ENCODE measurements around the gene MEGF11. TPM values are rescaled to one million over a fixed set of nuclear protein-coding genes. Genes with fewer than 3 reads are reported as not detected.
"Not testable (repeated sequence)": the region's sequence is repeated elsewhere in the genome, so short reads cannot be mapped to it uniquely, and the experiment has no call there.

MEGF11 gene
- polyA plus RNA-seq, 1 donor, result 0.26 TPM

DNA sequence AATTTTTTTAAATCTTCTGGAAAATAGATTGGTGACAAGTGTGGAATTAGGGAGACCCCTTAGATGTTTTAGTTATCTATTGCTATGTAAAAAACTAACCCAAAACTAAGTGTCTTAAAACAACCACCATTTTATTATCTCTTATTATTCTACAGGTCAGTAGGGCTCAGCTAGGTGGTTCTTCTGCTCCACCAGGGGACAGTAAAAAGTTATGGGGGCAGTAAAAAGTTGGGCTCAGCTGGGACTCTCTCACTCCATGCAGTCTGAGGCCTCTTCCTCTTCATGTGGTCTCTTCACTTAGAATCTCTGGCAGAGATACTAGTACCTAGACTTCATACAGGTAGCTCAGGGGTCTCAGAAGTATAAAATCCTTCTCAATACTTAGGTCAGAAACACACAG, 21.8 kb upstream of the MEGF11 start:
- no peak for DNase-seq

DNA sequence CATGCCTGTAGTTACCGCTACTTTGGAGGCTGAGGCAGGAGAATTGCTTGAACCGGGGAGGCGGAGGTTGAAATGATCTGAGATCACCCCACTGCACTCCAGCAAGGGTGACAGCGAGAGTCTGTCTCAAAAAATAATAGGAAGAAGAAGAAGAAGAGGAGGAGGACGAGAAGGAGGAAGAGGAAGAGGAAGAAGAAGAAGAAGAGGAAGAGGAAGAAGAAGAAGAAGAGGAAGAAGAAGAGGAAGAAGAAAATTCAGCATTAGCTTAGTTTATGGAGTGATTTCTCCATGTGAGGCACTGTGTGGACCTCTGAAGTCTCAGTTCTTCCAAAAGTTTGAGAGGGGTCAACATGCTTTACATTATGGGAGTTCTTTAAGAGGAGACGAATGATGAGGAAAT, 17.4 kb upstream of the MEGF11 start:
- no peak for DNase-seq

DNA sequence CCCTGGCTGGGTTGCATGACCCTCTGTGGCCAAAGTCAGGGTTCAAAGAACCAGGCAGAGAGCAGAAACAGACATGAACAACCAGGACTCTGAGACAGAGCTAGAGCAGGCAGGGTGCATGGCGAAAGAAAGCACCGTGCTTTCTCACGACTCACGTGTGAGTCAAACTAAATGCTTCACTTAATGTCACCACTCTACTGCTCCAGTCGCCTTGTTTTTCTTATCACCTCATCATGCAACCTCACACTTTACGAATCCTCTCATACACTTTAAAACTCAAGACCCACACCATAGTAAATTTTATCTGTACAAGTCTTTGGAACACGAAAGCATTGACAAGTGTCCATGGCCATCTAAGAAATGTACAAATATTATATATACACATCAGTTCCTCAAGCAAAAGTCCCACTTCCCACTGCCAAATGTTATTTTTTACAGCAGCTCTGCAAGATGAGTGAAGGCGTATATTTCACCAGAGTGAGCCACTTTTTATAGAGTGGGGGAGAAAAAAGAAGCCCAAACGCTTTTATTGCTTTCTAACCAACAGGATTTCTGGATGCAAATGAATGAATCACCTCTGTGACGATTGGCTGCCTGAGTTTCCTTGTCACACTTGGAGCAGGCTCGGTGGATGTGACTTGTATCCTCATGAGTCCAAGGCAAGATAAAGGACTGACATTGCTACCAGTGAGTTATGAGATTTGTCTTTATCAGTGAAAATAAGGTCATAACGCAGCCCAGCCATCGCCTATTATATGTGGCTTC, 16.0 kb upstream of the MEGF11 start:
- DNase-seq, result no peak

DNA sequence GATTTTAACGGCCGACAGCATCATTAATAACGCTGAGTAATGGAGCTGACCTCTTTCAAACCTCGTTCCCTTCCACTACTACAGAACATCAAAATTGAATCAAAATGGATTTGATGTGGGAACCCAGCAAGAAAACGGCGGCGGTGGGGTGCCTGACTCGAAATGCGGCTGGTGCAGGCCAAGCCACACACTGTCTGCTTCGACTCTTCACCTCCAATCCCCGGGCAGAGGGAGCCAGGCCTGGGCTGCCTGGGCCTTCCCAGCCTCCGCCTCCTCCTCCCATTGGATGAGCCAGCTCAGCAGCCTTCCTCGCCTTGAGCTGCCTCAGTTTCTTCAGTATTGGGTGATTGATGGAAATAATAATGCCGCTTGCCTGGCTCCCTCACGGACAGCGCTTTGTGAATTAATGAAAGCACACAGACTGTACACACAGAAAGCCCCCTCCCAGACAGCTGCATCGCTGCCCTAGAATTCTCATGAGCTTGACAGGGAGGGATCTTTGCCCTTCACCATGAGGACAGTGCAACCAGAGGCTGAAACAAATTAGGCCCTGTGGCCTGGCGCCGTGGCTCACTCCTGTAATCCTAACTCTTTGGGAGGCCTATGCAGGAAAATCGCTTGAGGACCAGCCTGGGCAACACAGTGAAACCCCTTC, 11.4 kb upstream of the MEGF11 start:
- no peak for DNase-seq

DNA sequence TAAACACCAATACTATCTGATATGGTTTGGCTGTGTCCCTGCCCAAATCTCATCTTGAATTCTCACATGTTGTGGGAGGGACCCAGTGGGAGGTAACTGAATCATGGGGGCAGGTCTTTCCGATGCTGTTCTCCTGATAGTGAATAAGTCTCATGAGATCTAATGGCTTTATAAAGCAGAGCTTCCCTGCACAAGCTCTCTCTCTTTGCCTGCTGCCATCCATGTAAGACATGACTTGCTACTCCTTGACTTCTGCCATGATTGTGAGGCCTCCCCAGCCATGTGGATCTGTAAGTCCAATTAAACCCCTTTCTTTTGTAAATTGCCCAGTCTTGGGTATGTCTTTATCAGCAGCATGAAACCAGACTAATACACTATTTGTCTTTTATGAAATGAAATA, 9.3 kb upstream of the MEGF11 start:
- DNase-seq, result not testable (repeated sequence)

DNA sequence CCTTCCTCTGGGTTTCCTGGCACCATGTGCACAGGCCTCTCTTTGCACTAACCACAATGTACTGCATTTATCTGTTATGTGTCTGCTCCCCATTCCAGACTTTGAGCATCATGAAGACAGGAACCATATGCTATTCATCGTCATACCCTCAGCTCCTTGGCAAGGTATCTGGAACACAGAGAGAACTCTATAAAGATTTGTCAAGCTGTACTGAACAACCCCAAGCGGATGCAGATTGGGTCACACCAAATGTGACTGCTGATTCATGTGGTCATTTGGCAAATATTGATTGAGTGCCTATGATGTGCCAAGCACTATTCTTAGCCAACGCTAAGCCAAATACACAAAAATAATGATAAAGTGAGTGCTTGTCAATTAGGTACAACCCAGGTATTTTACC, 7.5 kb upstream of the MEGF11 start:
- DNase-seq, result no peak

DNA sequence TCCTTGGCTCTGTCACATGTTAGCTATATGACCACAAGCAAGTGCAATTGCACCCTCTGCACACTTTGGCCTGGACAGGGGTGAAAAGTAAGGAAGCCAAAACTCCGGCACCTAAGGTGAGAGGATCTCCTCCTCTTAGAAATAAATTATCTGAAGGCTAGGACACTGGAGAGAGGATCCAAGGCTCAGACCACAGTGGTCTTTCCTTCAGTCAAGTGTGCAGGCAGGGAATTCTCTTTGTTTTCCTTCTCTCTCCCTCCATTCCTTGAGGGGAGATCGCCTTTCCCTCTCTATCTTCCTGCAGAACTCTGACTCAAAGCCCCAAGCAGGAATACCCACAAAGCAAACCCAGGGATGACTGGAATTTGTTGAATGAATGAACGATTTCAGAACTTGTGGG, 3.1 kb upstream of the MEGF11 start:
- no peak for DNase-seq

DNA sequence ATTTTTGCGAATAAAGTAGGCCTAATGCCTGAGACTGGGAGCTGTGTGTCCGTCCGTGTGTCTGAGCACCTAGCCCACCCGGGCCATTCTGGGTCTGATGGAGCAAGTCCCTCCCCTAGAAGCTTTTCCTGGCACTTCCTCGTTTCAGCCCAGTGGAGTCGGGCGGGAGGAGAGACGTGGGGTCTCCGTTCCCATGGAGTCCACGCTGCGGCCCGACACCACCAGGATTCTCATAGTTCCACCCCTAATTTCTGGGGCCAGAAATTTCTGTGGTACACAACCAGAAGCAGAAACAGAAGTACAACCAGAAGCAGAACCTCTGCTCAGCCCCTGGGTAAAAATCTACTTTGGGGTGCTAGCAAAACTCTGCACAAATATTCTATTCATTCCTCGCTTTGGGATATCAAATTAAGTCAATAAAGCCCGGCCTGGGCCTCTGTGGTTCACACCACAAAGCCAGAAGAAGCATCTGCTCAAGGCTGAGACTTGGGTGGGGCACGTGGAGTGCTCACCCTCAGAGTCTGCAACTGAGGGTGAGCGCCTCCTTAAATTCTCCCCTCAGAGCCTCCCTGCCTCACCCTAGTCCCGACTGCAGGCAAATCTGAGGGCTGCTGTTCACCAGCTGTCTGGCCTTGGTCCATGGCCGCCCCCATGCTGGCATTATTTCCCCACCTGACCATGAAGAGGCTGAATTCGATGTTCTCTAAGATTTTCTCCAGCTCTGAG, 1.6 kb upstream of the MEGF11 start:
- DNase-seq, result no peak

DNA sequence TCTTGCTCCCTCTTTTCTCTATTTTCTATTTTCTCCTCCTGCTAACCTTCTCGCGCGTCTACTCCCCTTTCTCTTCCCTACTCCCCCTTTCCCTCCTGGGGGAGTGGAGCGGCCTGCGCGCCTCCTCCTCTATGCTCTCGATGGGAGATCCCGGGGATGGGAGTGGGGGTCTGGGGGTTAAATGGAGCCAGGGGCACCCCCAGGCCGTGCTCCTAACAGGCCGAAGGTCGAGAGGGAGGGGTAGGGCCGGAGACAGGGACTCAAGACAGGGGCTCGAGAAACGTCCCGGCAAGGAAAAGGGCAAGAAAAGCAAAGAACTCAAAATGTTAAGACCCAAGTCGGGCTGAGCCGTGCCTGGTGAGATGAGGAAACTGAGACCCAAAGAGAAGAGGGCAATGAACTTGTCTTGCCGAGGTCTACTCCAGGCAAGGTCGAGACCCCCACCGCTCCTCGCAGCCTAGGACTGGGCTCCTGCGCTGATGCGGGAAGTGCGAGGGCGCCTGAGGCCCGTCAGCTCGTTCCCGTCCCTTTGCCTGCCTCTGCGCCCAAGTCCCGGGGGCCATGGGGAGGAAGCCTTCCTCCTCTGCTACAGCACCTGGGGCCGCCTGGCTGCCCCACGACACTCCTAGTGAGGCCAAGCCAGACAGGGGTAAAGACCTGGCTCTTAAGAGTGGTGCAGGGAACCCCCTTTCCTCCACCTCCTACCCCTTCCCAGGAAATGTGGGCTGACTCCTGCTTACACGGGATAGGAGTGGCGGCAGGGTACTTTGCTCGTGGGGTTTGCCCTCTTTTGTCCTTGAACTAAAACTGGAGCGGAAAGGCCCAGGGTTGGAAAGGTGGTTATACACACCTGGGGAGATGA, 770 bp upstream of the MEGF11 start:
- no peak for DNase-seq

DNA sequence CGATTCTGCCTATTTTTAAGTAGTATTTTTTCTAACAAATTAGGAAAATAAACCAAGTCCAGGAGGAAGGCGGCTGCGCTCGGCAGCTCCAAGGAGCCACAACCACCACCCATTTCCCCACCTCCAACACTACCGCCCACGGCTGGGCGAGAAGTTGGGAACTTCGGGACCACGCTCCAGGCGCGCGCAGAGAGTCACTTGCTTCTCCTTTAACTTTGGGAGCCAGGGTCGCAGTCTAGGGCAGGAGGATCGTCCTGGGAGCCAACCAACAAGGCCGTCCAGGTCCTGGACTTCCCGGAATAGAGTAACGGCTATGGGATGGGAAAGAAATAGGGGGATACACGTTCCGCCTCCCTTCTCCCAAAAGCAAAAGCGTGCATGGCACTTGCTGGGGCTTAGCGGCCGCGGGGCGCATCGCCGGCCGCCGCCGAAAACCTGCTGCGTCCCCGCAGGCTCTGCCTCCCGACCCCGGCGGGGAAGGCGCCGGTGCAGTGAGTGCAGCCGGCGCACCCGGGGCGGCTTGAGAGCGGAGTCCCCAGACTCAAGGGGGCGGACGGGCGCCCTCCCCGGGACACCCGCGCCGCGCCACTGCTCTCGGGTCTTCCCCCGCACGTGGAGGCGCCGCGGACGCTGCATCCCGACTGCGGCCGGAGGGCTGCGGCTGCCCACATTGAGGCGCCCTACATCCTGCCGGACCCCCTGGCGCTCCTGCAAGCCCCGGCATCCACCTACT, 699 bp downstream of the MEGF11 start:
- no peak for DNase-seq

DNA sequence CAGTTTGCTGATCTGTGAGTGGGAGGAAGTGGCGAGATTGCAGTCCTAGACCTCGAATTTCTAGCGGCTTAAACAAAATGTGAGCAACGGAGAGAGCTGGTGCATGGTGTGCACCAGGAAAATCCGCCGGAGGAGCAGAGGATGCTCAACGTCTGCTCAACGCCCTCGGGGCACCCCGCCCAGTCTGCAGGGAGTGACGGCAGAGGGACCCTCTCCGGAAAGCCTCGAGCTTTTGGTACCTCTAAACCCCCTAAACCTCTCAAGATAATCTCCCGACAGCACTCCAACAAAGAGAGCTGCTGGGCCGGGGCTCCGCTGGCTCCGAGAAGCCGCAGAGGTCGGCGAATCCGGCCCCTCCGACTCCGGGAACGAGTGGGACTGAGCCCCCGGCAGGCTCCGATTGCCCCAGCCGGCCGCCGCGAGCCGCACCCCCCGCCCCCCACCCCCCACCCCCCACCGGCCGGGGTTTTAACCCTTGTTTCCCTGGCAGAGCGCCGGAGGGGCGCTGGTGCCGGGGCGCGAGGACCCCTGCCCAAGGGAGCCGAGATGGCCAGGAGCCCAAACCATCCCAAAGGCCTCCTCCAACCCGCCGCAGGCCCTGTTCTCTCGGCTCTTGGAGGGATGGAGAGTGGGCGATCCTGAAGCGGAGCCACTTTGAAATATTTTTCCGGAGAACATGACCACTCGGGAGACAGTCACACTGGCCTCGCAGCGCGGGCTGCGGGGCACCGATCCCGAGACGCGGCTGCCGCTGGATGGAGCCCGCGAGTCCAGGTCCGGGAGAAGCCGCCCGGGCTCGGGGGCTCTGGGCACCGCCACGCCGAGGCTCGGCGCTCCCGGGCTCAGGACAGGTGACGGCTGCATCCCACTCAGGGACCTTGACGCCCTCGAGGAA, 1.5 kb downstream of the MEGF11 start:
- peak; percentile 40 for DNase-seq

DNA sequence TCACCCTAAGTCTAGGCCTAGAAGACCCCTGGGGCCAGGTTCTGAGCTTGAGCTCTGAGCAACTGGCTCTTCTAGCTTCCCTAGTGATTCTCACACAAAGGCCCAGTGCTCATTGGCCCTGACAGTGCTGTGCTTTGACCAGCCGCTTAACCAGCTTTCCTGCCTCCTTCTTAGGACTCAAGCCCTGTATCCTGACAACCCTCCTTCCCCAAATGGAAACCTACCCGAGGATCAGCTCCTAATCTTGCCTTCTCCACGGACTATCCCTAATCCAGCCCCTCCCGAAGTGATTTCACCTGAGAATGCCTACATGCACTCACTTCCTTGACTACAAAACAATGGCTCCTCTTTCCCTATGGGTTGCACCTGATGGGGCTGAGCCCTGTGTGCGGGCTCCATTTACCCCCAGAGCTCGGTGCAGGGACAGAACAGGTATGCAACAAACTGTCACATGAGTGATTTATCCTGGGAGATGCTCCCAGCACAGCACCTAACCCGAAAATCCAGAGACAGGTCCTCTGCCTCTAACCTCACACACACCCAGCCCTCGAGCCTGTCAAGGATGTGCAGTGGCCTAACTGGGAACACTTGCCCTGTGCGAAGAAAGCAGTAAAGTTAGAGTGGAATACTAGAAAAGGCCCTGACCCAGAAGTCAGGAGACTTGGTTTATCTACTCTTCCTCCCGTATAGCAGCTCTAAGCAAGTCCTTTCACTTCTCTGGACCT, 2.3 kb downstream of the MEGF11 start:
- DNase-seq, result no peak

DNA sequence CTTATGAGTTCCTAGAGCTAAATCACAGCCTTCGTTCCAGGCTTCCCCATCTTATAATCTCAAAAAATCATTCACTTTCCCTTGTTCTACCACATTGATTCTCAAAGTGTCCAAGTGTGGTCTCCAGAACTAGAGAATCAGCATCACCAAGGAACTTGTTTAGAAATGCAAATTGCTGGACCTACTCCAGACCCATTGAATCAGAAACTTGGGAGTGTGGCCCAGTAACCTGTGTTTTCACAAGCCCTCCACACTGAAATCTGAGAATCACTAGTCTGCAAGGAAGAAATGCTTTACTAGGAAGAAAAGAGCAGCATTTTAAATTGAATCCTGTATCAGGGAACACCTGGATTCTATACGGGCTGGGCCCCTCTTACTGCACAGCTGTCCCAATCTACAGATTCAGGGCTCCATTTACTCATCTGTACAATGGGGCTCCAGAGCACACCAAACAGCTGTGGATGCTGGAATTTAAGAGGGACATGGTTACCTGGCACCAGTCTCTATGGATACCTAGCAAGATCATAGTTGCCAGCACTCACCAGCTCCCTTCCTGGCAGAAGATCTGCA, 3.9 kb downstream of the MEGF11 start:
- no peak for DNase-seq

DNA sequence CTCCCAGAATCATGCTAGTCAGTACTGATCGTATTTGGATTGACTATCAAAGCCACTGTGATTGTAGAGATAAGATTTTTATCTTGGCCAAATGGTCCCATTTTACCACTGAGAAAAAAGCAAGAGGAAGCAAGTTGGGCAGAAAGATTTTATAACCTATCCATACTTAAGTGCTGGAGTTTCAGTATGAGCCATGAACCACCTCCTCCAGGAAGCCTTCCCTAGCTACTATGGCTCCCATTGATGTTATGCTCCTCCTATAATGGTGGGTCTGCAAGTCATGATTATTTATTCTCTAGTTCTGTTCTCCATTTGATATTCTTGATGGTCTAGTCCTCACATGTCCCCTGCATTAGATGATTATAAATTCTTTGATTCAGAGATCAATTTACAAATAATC, 6.6 kb downstream of the MEGF11 start:
- DNase-seq, result no peak

DNA sequence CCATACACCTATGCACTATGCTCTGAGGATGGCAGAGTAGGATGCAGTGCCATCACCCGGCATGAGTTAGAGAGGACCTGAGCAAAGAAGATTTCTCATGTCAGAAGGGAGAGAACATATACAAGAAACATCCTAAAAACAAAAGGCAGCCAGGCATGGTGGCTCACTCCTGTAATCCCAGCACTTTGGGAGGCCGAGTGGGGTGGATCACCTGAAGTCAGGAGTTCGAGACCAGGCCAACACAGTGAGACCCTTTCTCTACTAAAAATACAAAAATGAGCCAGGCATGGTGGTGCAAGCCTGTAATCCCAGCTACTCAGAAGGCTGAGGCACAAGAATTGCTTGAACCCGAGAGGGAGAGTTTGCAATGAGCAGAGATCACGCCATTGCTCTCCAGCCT, 7.7 kb downstream of the MEGF11 start:
- DNase-seq, result not testable (repeated sequence)

DNA sequence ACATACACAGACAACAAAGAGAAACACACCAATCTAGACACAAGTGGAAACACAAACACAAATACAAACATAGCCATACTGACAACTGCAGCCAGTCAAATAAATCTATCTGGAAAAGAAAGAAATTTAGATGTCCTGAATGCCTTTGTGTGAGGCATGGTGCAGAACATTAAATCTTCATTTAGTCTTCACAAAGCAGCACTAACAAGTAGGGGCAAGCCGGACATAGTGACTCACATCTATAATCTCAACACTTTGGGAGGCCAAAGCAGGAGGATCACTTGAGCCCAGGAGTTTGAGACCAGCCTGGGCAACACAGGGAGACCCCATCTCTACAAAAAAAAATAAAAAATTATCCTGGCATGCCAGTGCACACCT, 11.7 kb downstream of the MEGF11 start:
- no peak for DNase-seq

DNA sequence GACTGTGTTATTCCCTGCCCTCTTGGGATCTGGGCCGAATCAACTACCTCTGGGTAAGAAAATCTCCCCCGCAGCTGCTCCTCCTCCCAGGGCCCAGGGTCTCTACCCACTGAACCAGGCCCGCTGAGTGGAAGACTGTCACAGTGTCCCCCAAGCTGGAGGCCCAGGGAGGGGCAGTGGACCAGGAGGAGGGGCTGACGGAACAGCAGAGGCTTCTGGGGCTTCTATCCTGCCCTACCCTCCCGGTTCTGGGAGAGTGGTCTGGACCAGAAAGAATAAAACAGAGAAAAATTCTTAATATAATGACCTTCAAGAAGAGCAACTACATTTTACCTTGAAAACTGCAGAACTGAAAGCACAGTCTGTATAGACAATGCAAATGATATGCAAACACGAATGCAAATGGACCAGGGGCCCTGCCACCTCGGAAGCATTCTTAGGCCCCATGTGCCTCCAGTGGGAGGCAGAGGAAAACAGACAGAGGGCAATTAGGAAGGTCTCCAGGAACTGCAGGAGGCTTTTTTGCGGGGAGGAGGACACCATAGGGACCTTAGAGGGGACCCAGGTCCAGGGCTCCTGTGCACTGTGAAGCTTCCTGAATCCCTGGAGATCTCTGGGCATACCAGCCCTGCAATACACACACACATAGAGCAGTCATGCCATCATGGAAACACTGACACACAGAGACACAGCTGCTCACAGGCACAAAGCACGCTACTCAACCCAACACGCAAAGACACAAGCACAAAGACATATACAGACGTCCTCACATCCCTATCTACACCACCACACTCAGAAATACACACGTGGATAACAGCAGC, 12.3 kb downstream of the MEGF11 start:
- DNase-seq, result no peak

DNA sequence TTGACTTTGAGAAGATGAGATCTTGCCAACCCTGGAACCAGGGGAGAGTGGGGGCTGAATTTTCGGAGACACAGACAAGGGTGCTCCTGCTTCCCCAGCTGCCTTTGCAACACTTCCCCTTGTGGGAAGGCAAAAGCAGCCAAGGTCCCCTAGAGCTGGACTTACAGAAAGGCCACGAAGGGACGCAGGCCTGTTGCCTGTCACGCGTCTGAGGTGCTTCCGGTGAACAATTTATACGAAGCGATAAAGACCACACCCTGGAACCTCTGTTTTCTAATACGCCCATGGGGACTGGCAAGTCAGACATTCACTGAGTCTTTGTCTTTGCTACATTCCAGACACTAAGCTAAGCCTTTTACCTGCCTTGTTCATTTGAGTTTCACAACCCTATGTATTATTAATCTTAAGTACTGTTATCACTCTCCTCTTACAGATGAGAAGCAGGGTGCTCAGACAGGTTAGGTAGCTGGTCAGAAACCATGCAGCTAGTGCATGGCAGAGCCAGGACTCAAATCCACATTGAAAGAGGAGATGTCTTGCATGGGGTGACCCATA, 13.2 kb downstream of the MEGF11 start:
- no peak for DNase-seq

DNA sequence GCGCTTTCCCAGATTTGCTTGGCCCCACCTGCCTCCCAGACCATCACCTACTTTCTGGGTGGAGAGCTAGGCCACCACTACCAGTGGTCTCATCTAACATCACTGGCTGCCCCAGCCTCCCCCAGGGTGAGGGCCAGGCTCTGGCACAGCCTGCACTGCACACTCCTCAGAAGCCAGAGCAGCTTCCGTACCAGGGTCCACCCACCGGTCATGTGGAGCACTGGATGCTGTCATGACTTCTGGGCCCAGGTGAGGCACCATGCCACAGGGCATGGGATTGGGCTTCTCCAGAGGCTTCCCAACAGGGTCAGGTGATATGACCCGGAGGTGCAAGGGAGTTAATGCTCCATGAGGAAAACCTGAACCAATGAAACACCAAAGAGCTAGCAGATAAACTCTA, 14.0 kb downstream of the MEGF11 start:
- no peak for DNase-seq

All from hindlimb muscle (tissue), 1 donor.